ENCODE data around the gene TTLL11. TPM values are rescaled to one million over a fixed set of nuclear protein-coding genes. Genes with fewer than 3 reads are reported as not detected.

The TTLL11 gene
- total RNA-seq, 6 experiments from 2014 or later = 6.9 to 10.2 (median 8.3) TPM

- Mint-ChIP-seq H3K9me3 (no peaks in the 10 kb centered on the region), H3K4me1 (ENCODE audit: low read depth) (peaks cover 8% of the 10 kb centered on the region; the same call in 1 of the 2 replicates), H3K27ac (no peak overlapping the region), H3K36me3 (ENCODE audit: low read depth) (no peaks in the 10 kb centered on the region), H3K27me3 (ENCODE audit: insufficient read depth) (peaks cover 24% of the 10 kb centered on the region), H3K4me3 (no peak overlapping the region)
- TF ChIP-seq, protein P1, sequence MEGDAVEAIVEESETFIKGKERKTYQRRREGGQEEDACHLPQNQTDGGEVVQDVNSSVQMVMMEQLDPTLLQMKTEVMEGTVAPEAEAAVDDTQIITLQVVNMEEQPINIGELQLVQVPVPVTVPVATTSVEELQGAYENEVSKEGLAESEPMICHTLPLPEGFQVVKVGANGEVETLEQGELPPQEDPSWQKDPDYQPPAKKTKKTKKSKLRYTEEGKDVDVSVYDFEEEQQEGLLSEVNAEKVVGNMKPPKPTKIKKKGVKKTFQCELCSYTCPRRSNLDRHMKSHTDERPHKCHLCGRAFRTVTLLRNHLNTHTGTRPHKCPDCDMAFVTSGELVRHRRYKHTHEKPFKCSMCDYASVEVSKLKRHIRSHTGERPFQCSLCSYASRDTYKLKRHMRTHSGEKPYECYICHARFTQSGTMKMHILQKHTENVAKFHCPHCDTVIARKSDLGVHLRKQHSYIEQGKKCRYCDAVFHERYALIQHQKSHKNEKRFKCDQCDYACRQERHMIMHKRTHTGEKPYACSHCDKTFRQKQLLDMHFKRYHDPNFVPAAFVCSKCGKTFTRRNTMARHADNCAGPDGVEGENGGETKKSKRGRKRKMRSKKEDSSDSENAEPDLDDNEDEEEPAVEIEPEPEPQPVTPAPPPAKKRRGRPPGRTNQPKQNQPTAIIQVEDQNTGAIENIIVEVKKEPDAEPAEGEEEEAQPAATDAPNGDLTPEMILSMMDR (IDR thresholded peaks at IDR 0.05) = no peak
- no peak for DNase-seq
These were observed 22.3 kb upstream of the TTLL11 start for GRCh38 chr9:122115176-122116035.

- no peak for DNase-seq
- Mint-ChIP-seq H3K9me3 (no peaks in the 10 kb centered on the region), H3K4me1 (ENCODE audit: low read depth) (peaks cover 8% of the 10 kb centered on the region; the same call in 1 of the 2 replicates), H3K27ac (no peak overlapping the region), H3K27me3 (ENCODE audit: insufficient read depth) (peaks cover 24% of the 10 kb centered on the region), H3K36me3 (ENCODE audit: low read depth) (no peaks in the 10 kb centered on the region), H3K4me3 (no peak overlapping the region)
- TF ChIP-seq, protein P1 (IDR thresholded peaks at IDR 0.05) = no peak
These were observed 20.5 kb upstream of the TTLL11 start for GRCh38 chr9:122113574-122113973.

DNA sequence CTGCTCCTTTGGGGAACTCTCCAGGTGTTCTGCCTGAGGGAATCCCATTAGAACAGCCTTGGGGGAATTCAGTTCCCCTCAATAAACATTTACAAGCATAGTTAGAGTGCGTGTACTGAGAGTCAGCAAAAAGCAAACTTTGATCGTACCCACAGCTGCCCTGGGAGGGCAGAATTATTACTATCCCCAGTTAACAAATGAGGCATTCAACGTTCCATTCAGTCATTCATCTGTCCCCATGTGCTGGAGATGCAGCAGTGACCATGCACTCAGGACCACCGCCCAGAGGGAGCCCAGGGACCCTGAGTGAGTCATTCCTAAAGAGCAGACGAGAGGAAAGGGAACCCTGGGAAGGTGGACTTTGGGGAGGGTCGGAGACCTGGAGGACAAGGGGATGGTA is 19.1 kb upstream of the TTLL11 start:
- no peak overlapping the region for H3K4me3 Mint-ChIP-seq
- peaks cover 20% of the 10 kb centered on the region for H3K4me1 Mint-ChIP-seq (ENCODE audit: low read depth)
- no peaks in the 10 kb centered on the region for H3K36me3 Mint-ChIP-seq (ENCODE audit: low read depth)
- H3K27ac Mint-ChIP-seq = no peak overlapping the region
- no peak for DNase-seq
- no peaks in the 10 kb centered on the region for H3K9me3 Mint-ChIP-seq
- H3K27me3 Mint-ChIP-seq (ENCODE audit: insufficient read depth) = peaks cover 26% of the 10 kb centered on the region
- TF ChIP-seq, protein P1 (IDR thresholded peaks at IDR 0.05) = no peak

DNA sequence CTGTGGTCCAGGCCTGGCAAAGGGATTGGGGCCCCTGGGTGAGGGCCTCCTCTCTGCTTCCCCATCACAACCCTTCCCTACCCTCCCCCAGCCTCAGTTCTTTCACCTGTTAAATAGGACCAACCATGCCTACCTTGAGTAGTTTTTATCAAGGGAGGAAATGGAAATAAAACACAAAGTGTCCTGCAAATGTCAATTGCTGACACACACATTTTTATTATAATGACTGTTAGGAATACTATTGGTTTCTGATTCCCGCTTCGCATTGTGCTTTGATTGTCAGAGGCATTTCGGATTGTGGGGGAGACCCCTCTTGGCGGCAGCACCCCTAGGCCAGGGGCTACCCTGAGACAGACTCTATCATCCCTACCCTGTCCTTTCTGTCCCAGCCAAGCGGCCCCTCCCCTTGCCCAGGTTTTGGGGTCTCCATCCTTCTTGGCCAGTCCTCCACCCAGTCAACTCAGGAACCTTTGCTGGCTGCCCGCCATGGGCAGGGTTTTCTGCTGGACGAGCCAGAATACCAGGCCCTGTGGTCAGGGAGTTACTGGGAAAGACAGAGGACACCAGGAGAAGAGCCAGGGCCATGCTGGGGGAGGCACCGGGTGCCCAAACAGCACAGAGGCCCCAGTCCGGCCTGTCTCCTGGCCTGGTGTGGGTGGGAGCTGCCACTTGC is 18.4 kb upstream of the TTLL11 start:
- Mint-ChIP-seq H3K9me3 (no peaks in the 10 kb centered on the region), H3K4me3 (no peak overlapping the region), H3K36me3 (ENCODE audit: low read depth) (no peaks in the 10 kb centered on the region), H3K27ac (no peak overlapping the region), H3K27me3 (ENCODE audit: insufficient read depth) (peaks cover 26% of the 10 kb centered on the region), H3K4me1 (ENCODE audit: low read depth) (peaks cover 25% of the 10 kb centered on the region)
- TF ChIP-seq, protein P1 (IDR thresholded peaks at IDR 0.05) = no peak
- no peak for DNase-seq

GRCh38 chr9:122110100-122110833 is 17.2 kb upstream of the TTLL11 start:
- TF ChIP-seq, protein P1 (IDR thresholded peaks at IDR 0.05) = no peak
- peaks cover 30% of the 10 kb centered on the region for H3K4me1 Mint-ChIP-seq (ENCODE audit: low read depth)
- no peak overlapping the region for H3K27ac Mint-ChIP-seq
- H3K36me3 Mint-ChIP-seq (ENCODE audit: low read depth) = no peaks in the 10 kb centered on the region
- peaks cover 19% of the 10 kb centered on the region for H3K27me3 Mint-ChIP-seq (ENCODE audit: insufficient read depth)
- no peak overlapping the region for H3K4me3 Mint-ChIP-seq
- DNase-seq = no peak
- H3K9me3 Mint-ChIP-seq = no peaks in the 10 kb centered on the region
